KOPT-K1 (cell line): Measurements from ENCODE around the gene SHISA9.
"Not testable (repeated sequence)": the region's sequence is repeated elsewhere in the genome, so short reads cannot be mapped to it uniquely, and the experiment has no call there.

Experiments used
- H3K27ac ChIP-seq: fragments of 200-600 bp; sonication (generic); 2 replicates; pipeline ENCODE4 v1.5.1; 2016; ENCODE audit warnings: antibody characterized with exemption, mild to moderate bottlenecking, low read depth, low read length; ENCODE audit not compliant: poor library complexity, severe bottlenecking
- H3K36me3 ChIP-seq: fragments of 200-600 bp; sonication (generic); 2 replicates; pipeline ENCODE4 v1.5.1; 2017; ENCODE audit warnings: antibody characterized with exemption, mild to moderate bottlenecking, low read length, moderate library complexity; ENCODE audit not compliant: insufficient read depth
- H3K9me3 ChIP-seq: fragments of 200-600 bp; sonication (generic); 2 replicates; pipeline ENCODE4 v1.5.1; 2017; ENCODE audit warnings: antibody characterized with exemption, low read length, mild to moderate bottlenecking; ENCODE audit not compliant: insufficient read depth, poor library complexity, severe bottlenecking

SHISA9 gene

GRCh38 chr16:12906765-12907516 is 5.5 kb downstream of the SHISA9 start:
- no peak overlapping the region for H3K27ac ChIP-seq
- peaks cover 3% of the 10 kb centered on the region for H3K9me3 ChIP-seq
- H3K36me3 ChIP-seq: no peaks in the 10 kb centered on the region

- Histone ChIP-seq H3K9me3 (peaks cover 3% of the 10 kb centered on the region), H3K27ac (no peak overlapping the region), H3K36me3 (no peaks in the 10 kb centered on the region)
Observed at GRCh38 chr16:12907670-12908233, 6.4 kb downstream of the SHISA9 start.

DNA sequence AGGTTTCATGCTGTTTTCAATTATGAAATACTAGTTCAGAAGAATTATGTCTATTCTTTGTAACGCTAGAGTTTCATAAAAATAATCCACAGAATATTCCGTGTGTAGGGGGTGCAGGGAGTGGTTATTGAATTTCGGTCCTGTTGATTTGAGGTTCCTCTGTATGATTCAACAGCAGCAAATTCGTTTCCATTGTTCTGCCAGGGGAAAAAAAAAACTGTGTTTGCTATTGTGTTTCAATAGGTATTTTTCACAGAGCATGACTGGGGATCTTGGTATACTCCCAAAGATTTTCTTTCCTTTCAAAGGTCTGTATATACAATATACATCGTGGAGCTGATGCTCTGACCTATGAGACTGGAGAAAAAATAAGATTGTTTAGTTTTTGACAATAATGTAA is 15.8 kb downstream of the SHISA9 start:
- no peaks in the 10 kb centered on the region for H3K9me3 ChIP-seq
- no peaks in the 10 kb centered on the region for H3K36me3 ChIP-seq
- no peak overlapping the region for H3K27ac ChIP-seq

DNA sequence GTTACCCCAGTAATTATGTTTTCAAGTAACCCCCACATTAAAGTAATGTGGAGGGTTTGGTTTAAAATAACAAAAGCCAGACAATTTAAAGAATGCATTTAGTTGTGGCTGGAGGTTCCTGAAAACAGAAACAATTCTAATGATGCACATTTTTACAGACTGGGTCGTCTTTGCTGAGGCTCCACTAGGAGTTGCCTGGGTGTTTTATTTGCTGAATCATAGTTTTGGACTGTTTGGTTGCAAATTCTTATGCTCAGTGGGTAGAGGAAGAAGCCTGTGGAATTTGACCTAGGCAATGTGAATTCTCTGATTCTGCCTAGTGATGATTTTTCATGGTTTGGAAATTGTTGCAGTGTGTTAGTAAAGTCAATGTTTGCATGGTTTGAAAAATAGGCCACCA is 16.3 kb downstream of the SHISA9 start:
- Histone ChIP-seq H3K27ac (no peak overlapping the region), H3K9me3 (no peaks in the 10 kb centered on the region), H3K36me3 (no peaks in the 10 kb centered on the region)

DNA sequence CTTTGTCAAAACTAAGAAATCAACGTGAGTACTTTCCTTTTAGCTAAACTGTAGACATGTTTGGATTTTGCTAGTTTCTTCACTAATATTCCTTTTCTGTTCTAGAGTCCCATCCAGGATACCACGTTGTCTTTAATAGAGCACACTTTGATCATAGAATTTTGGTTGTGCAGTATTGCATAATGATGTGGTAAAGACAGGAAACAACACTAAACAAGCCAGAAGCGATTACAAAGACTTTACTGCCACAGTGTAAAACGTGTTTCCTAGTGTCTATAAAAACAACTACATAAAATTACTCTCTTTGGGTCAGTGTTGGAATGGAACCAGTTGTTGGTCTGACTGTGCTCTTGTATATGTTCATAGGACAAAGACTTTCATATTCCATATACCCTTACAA is 19.3 kb downstream of the SHISA9 start:
- Histone ChIP-seq H3K9me3 (no peaks in the 10 kb centered on the region), H3K36me3 (no peaks in the 10 kb centered on the region), H3K27ac (no peak overlapping the region)

DNA sequence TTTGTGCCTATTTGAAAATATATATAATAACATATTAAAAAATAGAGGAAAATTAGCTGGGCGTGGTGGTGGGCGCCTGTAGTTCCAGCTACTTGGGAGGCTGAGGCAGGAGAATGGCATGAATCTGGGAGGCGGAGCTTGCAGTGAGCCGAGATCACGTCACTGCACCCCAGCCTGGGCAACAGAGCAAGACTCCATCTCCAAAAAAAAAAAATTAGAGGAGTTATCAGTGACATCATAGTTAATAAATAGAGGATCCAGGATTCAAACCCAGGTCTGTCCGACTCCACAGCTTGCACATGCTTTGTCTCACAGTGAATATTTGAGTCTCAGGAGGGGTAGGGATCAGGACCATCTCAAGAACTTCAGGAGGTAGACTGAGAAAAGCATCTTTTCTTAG is 22.2 kb downstream of the SHISA9 start:
- H3K36me3 ChIP-seq, H3K27ac ChIP-seq, H3K9me3 ChIP-seq: not testable (repeated sequence)

DNA sequence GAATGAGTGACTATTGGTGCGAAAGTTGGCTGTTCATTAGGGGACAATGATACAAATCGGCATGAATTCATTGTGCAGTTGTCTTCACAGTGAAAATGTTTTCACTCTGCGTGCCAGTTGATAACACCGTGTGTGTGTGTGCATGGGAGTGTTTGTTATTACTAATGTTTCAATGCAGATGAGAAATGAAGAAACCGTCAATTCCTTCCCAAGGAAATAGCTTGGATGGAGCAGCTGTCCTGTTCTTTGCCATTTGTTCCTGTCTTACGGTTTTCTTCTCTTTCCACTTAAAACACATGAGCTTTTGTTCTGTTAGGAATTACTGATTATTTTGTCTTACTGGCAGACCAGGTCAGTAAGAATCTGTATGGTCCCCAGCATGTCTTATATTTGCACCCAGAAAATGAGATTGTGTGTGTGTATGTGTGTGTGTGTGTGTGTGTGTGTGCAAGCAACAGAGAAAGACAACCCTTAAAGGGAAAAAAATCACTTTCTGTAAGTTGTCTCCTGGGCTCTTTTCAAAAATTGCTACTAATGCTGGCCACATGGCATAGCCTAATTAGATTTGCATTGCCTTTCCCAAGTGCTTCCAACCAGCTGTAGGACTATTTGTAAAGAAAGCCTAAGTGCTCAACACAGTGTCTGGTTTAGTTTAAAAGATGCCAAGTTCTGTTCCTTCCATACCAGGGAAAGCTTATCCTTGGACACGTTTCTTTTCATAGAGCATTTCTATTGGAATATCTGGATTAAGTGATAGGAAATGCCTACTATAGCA is 23.8 kb downstream of the SHISA9 start:
- Histone ChIP-seq H3K27ac (no peak overlapping the region), H3K36me3 (no peaks in the 10 kb centered on the region), H3K9me3 (no peaks in the 10 kb centered on the region)

DNA sequence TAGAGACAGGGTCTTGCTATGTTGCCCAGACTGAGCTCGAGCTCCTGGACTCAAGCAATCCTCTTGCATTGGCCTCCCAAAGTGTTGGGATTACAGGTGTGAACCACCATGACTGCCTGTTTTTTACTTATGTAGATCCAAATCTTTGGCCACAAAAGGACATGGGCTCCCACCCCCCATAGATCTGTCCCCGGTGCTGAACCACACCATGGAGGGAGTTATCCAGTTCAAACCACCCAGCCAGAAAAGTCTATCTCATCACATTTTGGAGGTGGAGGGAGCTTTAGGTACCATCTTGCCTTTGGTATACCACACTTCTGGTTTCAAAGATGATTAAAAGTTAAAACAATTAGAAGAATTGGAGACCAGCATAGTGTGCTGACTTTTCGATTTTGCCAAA is 26.2 kb downstream of the SHISA9 start:
- no peaks in the 10 kb centered on the region for H3K9me3 ChIP-seq
- H3K36me3 ChIP-seq: no peaks in the 10 kb centered on the region
- no peak overlapping the region for H3K27ac ChIP-seq

GRCh38 chr16:12930881-12931280 is 29.5 kb downstream of the SHISA9 start:
- no peak overlapping the region for H3K27ac ChIP-seq
- no peaks in the 10 kb centered on the region for H3K36me3 ChIP-seq
- no peaks in the 10 kb centered on the region for H3K9me3 ChIP-seq

DNA sequence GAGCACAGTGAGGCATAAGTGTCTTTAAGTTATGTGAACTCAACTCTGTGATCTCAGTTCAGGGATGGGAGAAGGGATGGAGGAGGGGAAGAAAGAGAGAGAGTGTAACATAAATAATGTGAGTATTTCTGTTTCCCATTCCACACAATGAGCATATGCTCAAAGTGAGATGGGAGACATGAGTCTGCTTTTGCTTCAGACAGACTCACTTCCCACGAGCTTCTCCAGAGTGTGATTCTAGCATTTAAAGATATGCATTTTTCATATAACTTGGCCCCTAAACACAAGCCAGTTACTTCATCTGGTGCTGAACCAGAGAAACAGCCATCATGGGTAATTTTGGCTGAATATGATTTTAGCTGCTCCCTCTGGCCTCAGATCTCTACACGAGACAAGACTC is 35.0 kb downstream of the SHISA9 start:
- H3K36me3 ChIP-seq: no peaks in the 10 kb centered on the region
- no peak overlapping the region for H3K27ac ChIP-seq
- H3K9me3 ChIP-seq: no peaks in the 10 kb centered on the region

DNA sequence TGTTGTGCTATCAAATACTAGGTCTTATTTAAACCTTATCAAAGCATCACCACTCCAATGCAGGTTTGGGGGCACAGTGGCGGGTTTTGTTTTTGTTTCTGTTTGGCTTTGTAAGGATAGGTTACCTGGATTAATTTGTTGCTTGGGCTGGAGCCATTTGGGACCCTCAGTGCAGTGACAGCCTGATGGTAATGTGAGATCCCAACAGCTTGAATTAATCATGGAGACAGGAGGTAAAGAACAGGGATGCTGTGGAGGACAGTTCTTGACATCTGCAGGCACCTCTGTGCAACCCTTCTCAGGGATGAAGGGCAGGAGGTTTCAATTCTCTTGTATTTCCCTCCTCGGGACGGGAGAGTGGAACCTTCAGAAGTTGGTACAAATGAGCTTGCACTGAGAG is 40.5 kb downstream of the SHISA9 start:
- H3K36me3 ChIP-seq: no peaks in the 10 kb centered on the region
- no peaks in the 10 kb centered on the region for H3K9me3 ChIP-seq
- no peak overlapping the region for H3K27ac ChIP-seq

DNA sequence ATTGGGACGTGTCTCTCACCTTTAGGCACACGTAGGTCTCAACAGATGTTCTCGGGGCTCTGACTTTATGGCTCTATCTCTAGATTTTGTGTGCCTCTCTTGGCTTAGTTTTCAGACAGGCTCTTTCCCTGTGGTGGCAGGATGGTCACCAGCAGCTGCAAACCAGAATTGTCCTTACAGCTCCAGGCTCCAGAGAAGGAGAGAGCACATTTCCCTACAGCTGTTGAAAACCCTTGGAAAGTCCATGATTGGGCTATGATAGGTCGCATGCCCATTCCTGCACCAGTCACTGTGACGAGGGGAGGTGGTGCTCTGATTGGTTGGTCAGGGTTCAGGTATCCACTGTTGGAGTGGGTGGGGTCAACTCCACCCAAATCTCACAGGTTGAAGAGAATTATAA is 41.5 kb downstream of the SHISA9 start:
- no peaks in the 10 kb centered on the region for H3K36me3 ChIP-seq
- H3K27ac ChIP-seq: no peak overlapping the region
- H3K9me3 ChIP-seq: no peaks in the 10 kb centered on the region

DNA sequence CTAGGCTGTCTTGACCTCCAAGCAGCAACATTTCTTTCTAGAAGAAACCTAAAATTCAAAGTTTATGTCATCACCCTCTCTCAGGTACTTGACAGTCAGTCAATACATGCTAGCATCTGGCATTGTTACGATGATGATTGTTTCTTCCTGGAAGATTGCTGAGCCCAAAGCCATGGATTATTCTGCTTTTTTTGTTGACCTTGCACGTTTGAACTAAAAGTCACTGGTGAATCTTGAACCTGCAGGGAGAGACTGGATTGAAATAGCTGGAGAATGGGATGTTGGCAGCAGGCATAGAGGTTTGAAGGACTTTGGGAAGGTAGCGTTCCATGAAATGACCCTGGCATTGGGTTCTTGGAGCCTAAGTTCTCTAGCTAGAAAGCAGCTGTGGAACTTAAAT is 42.9 kb downstream of the SHISA9 start:
- Histone ChIP-seq H3K36me3 (no peaks in the 10 kb centered on the region), H3K27ac (no peak overlapping the region), H3K9me3 (no peaks in the 10 kb centered on the region)

DNA sequence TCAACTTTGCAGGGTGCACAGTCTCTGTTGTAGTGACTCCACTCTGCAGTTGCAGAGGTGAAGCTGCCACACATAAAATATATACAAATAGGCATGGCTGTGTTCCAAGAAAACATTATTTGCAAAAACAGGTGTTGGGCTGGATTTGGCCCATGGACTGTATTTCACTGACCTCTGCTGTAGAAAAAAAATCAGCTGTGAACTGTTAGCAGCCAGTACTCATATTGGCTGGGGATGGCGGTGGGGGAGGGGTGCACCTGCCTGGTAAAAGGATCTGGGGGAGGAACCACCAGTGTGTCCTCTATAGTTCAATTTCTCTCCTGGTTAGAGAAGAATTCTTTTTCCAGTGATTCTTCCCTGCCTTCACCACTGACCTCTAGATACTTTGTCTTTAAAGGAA is 50.0 kb downstream of the SHISA9 start:
- no peak overlapping the region for H3K27ac ChIP-seq
- H3K36me3 ChIP-seq: no peaks in the 10 kb centered on the region
- H3K9me3 ChIP-seq: no peaks in the 10 kb centered on the region

DNA sequence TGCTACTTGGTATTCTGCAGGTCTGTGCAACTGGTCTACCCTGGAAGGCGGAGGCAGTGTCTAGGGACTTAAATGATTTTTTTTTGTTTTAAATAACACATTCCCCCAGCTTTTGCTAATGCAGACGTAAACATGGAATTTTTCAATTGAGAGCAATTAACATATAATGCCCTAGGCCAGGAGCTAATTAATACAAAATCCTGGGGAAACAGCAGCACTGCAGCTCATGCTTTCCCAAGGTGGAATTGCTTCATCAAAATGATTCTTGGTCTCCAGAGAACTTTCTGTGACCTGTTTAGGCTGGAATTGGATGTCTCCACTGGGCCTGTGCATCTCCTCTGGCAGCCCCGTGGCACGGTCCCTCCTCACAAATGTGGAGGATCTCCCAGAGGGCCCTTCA is 50.6 kb downstream of the SHISA9 start:
- no peaks in the 10 kb centered on the region for H3K9me3 ChIP-seq
- H3K27ac ChIP-seq: no peak overlapping the region
- H3K36me3 ChIP-seq: no peaks in the 10 kb centered on the region

DNA sequence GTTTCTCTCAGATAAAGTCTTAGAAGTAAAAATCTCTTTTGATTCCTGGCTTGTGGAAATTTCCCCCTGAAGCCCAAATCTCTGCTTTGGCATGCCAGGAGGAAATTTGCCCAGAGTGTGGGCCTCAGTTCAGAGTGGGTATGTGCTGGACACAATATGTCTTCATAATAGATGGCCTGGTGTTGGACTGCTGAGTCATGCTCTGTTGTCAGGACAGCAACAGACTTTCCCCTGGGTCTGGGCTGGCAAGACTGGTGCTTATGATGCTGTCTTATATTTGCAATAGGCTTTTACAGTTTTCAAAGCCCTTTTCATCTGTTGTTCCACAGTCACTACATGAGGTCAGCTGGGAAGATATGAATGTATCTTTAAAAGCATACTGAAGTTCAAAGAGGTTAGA is 57.0 kb downstream of the SHISA9 start:
- Histone ChIP-seq H3K27ac (no peak overlapping the region), H3K36me3 (no peaks in the 10 kb centered on the region), H3K9me3 (no peaks in the 10 kb centered on the region)
